HEK293 (cell line): ENCODE measurements around the gene CST7.
"Not testable (repeated sequence)": the region's sequence is repeated elsewhere in the genome, so short reads cannot be mapped to it uniquely, and the experiment has no call there.

Experiments
- CTCF ChIP-seq: fragments of 450-650 bp; formaldehyde crosslinking; IDR thresholded peaks from 2 replicates; pipeline ENCODE4 v1.5.1; 2016; ENCODE audit warnings: missing biosample characterization, missing genetic modification characterization
- SCRT1 ChIP-seq: fragments of 450-650 bp; formaldehyde crosslinking; IDR thresholded peaks from 2 replicates; pipeline ENCODE4 v1.5.1; 2016; ENCODE audit warnings: missing biosample characterization, missing genetic modification characterization, borderline replicate concordance
- SP3 ChIP-seq: fragments of 450-650 bp; formaldehyde crosslinking; IDR thresholded peaks from 2 replicates; pipeline ENCODE4 v1.5.1; 2016; ENCODE audit warnings: missing biosample characterization, missing genetic modification characterization
- TCF7L2 ChIP-seq: IDR thresholded peaks from 2 replicates; pipeline ENCODE4 v1.6.1; 2011; ENCODE audit warnings: low read depth, mild to moderate bottlenecking, inconsistent platforms, low read length, moderate library complexity, borderline replicate concordance
- ZNF146 ChIP-seq: fragments of 450-650 bp; formaldehyde crosslinking; IDR thresholded peaks from 2 replicates; pipeline ENCODE4 v1.5.1; 2016; ENCODE audit warnings: missing biosample characterization, missing genetic modification characterization
- ZNF629 ChIP-seq: fragments of 450-650 bp; formaldehyde crosslinking; IDR thresholded peaks from 2 replicates; pipeline ENCODE4 v1.5.1; 2017; ENCODE audit warnings: missing biosample characterization, missing genetic modification characterization
- ZNF639 ChIP-seq: fragments of 450-650 bp; formaldehyde crosslinking; IDR thresholded peaks from 2 replicates; pipeline ENCODE4 v1.5.1; 2016; ENCODE audit warnings: missing biosample characterization, missing genetic modification characterization
- ZNF747 ChIP-seq: fragments of 450-650 bp; formaldehyde crosslinking; IDR thresholded peaks from 2 replicates; pipeline ENCODE4 v1.5.1; 2016; ENCODE audit warnings: missing biosample characterization, missing genetic modification characterization
- ZNF777 ChIP-seq: fragments of 450-650 bp; formaldehyde crosslinking; IDR thresholded peaks from 2 replicates; pipeline ENCODE4 v1.5.1; 2017; ENCODE audit warnings: missing biosample characterization, missing genetic modification characterization, borderline replicate concordance
- ZNF792 ChIP-seq: fragments of 450-650 bp; formaldehyde crosslinking; IDR thresholded peaks from 2 replicates; pipeline ENCODE4 v1.5.1; 2016; ENCODE audit warnings: missing biosample characterization, missing genetic modification characterization

- TF ChIP-seq ZNF639 (tag by site-specific recombination); SCRT1 (tag by site-specific recombination); TCF7L2; ZNF792; CTCF (tag by site-specific recombination); ZNF629 (tag by site-specific recombination); SP3; ZNF777 (tag by site-specific recombination); ZNF747 (tag by site-specific recombination): not testable (repeated sequence)
- TF ChIP-seq ZNF146 (tag by site-specific recombination) = peak; percentile 92
Observed at GRCh38 chr20:25001323-25001722, 52.3 kb downstream of the CST7 start.
